CD14-positive monocyte (primary cell): ENCODE data around the gene KISS1R. TPM values are rescaled to one million over a fixed set of nuclear protein-coding genes. Genes with fewer than 3 reads are reported as not detected.
A peak's percentile ranks its signal among the peaks of the same experiment; 100 is the strongest.

Source experiments
- DNase-seq, 3 donors: peaks; one replicate each; pipeline ENCODE4 v3.0.0-alpha.2; 2011 to 2022
- H2AFZ ChIP-seq: 2 replicates; pipeline ENCODE4 v1.6.0; 2012; ENCODE audit warnings: mild to moderate bottlenecking, low read depth, low read length, inconsistent platforms; ENCODE audit not compliant: insufficient read depth, poor library complexity, severe bottlenecking
- H3K27ac ChIP-seq, 2 donors: 1 replicate in 1 of 2; 2 replicates in 1 of 2; pipeline ENCODE4 v1.5.1; 2012 to 2013; ENCODE audit warnings: low read length in 2 of 2, control low read depth in 1 of 2, inconsistent platforms in 1 of 2, low read depth in 1 of 2, mild to moderate bottlenecking in 1 of 2
- H3K27me3 ChIP-seq, 2 donors: one replicate each; pipeline versions ENCODE4 v1.6.0 to v1.6.1; 2011 to 2013; ENCODE audit warnings: low read length in 2 of 2; ENCODE audit not compliant: control insufficient read depth in 2 of 2, insufficient read depth in 2 of 2
- H3K36me3 ChIP-seq, 2 donors: replicated peaks in 1 of 2; 1 replicate in 1 of 2; 2 replicates in 1 of 2; pipeline versions ENCODE4 v1.5.1 to v1.6.1; 2012 to 2013; ENCODE audit warnings: low read length in 2 of 2, control low read depth in 1 of 2, inconsistent platforms in 1 of 2, mild to moderate bottlenecking in 1 of 2; ENCODE audit not compliant: insufficient read depth in 2 of 2, control insufficient read depth in 1 of 2
- H3K4me1 ChIP-seq, 2 donors: 1 replicate in 1 of 2; 2 replicates in 1 of 2; pipeline versions ENCODE4 v1.5.1 to v1.6.1; 2012 to 2013; ENCODE audit warnings: low read length in 2 of 2, control low read depth in 1 of 2, inconsistent platforms in 1 of 2, mild to moderate bottlenecking in 1 of 2, moderate library complexity in 1 of 2; ENCODE audit not compliant: insufficient read depth in 2 of 2, control insufficient read depth in 1 of 2
- H3K4me2 ChIP-seq: replicated peaks from 2 replicates; pipeline ENCODE3; 2012; ENCODE audit warnings: low read length, moderate library complexity, mild to moderate bottlenecking; ENCODE audit not compliant: poor library complexity, severe bottlenecking; ENCODE audit errors: extremely low read depth
- H3K4me3 ChIP-seq, 3 experiments: fragments of 200-600 bp in 1 of 3; sonication (generic) in 1 of 3; replicated peaks in 1 of 3; 1 replicate in 2 of 3; 2 replicates in 1 of 3; pipeline ENCODE4 v1.5.1; 2011 to 2013; ENCODE audit warnings: low read length in 3 of 3, mild to moderate bottlenecking in 3 of 3, control low read depth in 2 of 3, low read depth in 2 of 3, inconsistent platforms in 1 of 3, moderate library complexity in 1 of 3
- H3K79me2 ChIP-seq: 2 replicates; pipeline ENCODE4 v1.6.0; 2012; ENCODE audit warnings: mild to moderate bottlenecking, control low read depth, inconsistent platforms, low read length, moderate library complexity; ENCODE audit not compliant: insufficient read depth
- H3K9ac ChIP-seq: 2 replicates; pipeline ENCODE4 v1.6.0; 2017; ENCODE audit warnings: low read length, mild to moderate bottlenecking; ENCODE audit not compliant: insufficient read depth, poor library complexity, severe bottlenecking
- H3K9me3 ChIP-seq, 2 donors: replicated peaks in 1 of 2; 1 replicate in 1 of 2; 2 replicates in 1 of 2; pipeline versions ENCODE4 v1.5.1 to v1.6.1; 2012 to 2013; ENCODE audit warnings: low read length in 2 of 2, control low read depth in 1 of 2; ENCODE audit not compliant: control insufficient read depth in 1 of 2, insufficient read depth in 1 of 2
- H4K20me1 ChIP-seq: 2 replicates; pipeline ENCODE4 v1.6.0; 2012; ENCODE audit warnings: mild to moderate bottlenecking, low read length, control low read depth, moderate library complexity; ENCODE audit not compliant: insufficient read depth
- H3K27ac Mint-ChIP-seq, 7 donors: one replicate each; pipeline ENCODE4 v1.8.0; 2020; ENCODE audit warnings: mild to moderate bottlenecking in 7 of 7, mixed read lengths in 7 of 7, moderate library complexity in 6 of 7, inconsistent platforms in 2 of 7
- H3K27me3 Mint-ChIP-seq, 3 donors: one replicate each; pipeline ENCODE4 v1.8.0; 2021 to 2022; ENCODE audit warnings: low read depth in 3 of 3, mild to moderate bottlenecking in 3 of 3, mixed read lengths in 3 of 3, moderate library complexity in 3 of 3, inconsistent platforms in 1 of 3
- H3K36me3 Mint-ChIP-seq, 2 donors: one replicate each; pipeline ENCODE4 v1.8.0; 2020; ENCODE audit warnings: mixed read lengths in 2 of 2, inconsistent platforms in 1 of 2, mild to moderate bottlenecking in 1 of 2
- H3K4me1 Mint-ChIP-seq: one replicate; pipeline ENCODE4 v1.8.0; 2020; ENCODE audit warnings: mild to moderate bottlenecking, mixed read lengths
- H3K4me3 Mint-ChIP-seq, 2 donors: one replicate each; pipeline ENCODE4 v1.8.0; 2020; ENCODE audit warnings: mild to moderate bottlenecking in 2 of 2, mixed read lengths in 2 of 2, moderate library complexity in 1 of 2
- H3K9me3 Mint-ChIP-seq, 7 donors: one replicate each; pipeline ENCODE4 v1.8.0; 2020 to 2022; ENCODE audit warnings: mixed read lengths in 7 of 7, mild to moderate bottlenecking in 6 of 7, moderate library complexity in 6 of 7, inconsistent platforms in 2 of 7
- CTCF ChIP-seq: fragments of 200-600 bp; IDR thresholded peaks from one replicate; pipeline ENCODE4 v1.8.0; 2022; ENCODE audit warnings: antibody characterized with exemption, mild to moderate bottlenecking
- WGBS: methylation state at CpG from one replicate; pipeline ENCODE4 v1.1.5; 2013; ENCODE audit warnings: missing lambda C conversion rate; ENCODE audit not compliant: insufficient coverage; 5-methylcytosine and 5-hydroxymethylcytosine counted together
- intact Hi-C, 2 donors: fragments of 100-400 bp; cut with micrococcal nuclease; formaldehyde crosslinking; loops; one replicate each; pipeline versions ENCODE4 v1.15.0 to v1.15.1; 2023
- polyA plus RNA-seq, 3 donors: library from polyadenylated mRNA; depleted of rRNA in 1 of 3; unstranded in 2 of 3; stranded (reverse) in 1 of 3; fragments of 300-500 nt in 2 of 3; fragments of >200 nt in 1 of 3; fragmentation: Illumina TruSeq in 2 of 3; gene quantifications; 1 replicate in 2 of 3; 2 replicates in 1 of 3; pipeline ENCODE4 v1.2.3, GENCODE V29; 2012 to 2021

Gene KISS1R
- polyA plus RNA-seq, 3 donors, result not detected

GRCh38 chr19:944663-945241, 27.6 kb downstream of the KISS1R start:
- Histone ChIP-seq H3K4me3 (no peak overlapping the region), H3K27me3 (no peaks in the 10 kb centered on the region), H3K79me2 (peaks cover 99% of the 10 kb centered on the region), H2AFZ (no peak overlapping the region), H3K4me1 (peaks cover 41 to 42% of the 10 kb centered on the region in 2 donors), H3K9ac (no peak overlapping the region), H3K36me3 (peaks cover 14 to 21% of the 10 kb centered on the region in 2 donors), H3K27ac (no peak overlapping the region), H3K9me3 (no peaks in the 10 kb centered on the region), H4K20me1 (peaks cover 100% of the 10 kb centered on the region), H3K4me2 (no peak overlapping the region)
- intact Hi-C loops, result no loop called here
- Mint-ChIP-seq H3K27me3 (peaks cover 0 to 3% (median 0%) of the 10 kb centered on the region in 3 donors), H3K4me3 (peak overlapping the region in 1 of 2 donors; percentile 16), H3K36me3 (peaks cover 19 to 49% of the 10 kb centered on the region in 2 donors), H3K4me1 (peaks cover 45% of the 10 kb centered on the region), H3K9me3 (peaks cover 0 to 2% (median 0%) of the 10 kb centered on the region in 7 donors), H3K27ac (peak overlapping the region in 2 of 7 donors; percentile 21 to 63)
- no peak for TF ChIP-seq CTCF
- DNase-seq, result no peak
- WGBS, result 95% methylated on average over 11 of the region's 22 CpGs

GRCh38 chr19:945401-946252, 28.5 kb downstream of the KISS1R start:
- no peak overlapping the region for H2AFZ ChIP-seq
- H3K27ac ChIP-seq, result no peak overlapping the region
- 93% methylated on average over 29 of the region's 37 CpGs for WGBS
- peaks cover 97% of the 10 kb centered on the region for H3K79me2 ChIP-seq
- peaks cover 0 to 3% (median 0%) of the 10 kb centered on the region in 3 donors for H3K27me3 Mint-ChIP-seq
- intact Hi-C loops, result no loop called here
- H3K4me3 ChIP-seq, result no peak overlapping the region
- H3K9me3 Mint-ChIP-seq, result peaks cover 0 to 2% (median 0%) of the 10 kb centered on the region in 7 donors
- peaks cover 99% of the 10 kb centered on the region for H4K20me1 ChIP-seq
- no peak for DNase-seq
- peaks cover 14 to 21% of the 10 kb centered on the region in 2 donors for H3K36me3 ChIP-seq
- no peak overlapping the region for H3K4me3 Mint-ChIP-seq
- no peaks in the 10 kb centered on the region for H3K9me3 ChIP-seq
- H3K4me1 Mint-ChIP-seq, result peaks cover 41% of the 10 kb centered on the region
- H3K4me2 ChIP-seq, result no peak overlapping the region
- H3K36me3 Mint-ChIP-seq, result peaks cover 16 to 49% of the 10 kb centered on the region in 2 donors
- no peaks in the 10 kb centered on the region for H3K27me3 ChIP-seq
- no peak overlapping the region for H3K9ac ChIP-seq
- peak overlapping the region in 1 of 7 donors; percentile 63 for H3K27ac Mint-ChIP-seq
- TF ChIP-seq CTCF, result no peak
- peaks cover 33 to 34% of the 10 kb centered on the region in 2 donors for H3K4me1 ChIP-seq
